Measurements from ENCODE around the gene INPP4B. TPM values are rescaled to one million over a fixed set of nuclear protein-coding genes. Genes with fewer than 3 reads are reported as not detected.

The INPP4B gene
- polyA plus RNA-seq, 1 of the 3 experiments (the other 2 are of a cell fraction) = 0.08 TPM

- WGBS (ENCODE audit: low lambda C conversion rate) = 18% methylated on average over 4 of the region's 4 CpGs
- no peaks in the 10 kb centered on the region for H3K9me3 ChIP-seq
- H3K9ac ChIP-seq = peak overlapping the region; percentile 59; the same call in 1 of the 2 replicates
- H3K4me1 ChIP-seq (ENCODE audit: control insufficient read depth in 1 of 2, insufficient read depth in 2 of 2, low read depth in 1 of 2, low read length in 1 of 2) = peaks cover 7 to 8% of the 10 kb centered on the region in 2 experiments; a peak in 3 of 4 replicates
- DNase-seq = no peak
- H3K36me3 ChIP-seq (replicated peaks in 1 of 2; ENCODE audit: control insufficient read depth in 1 of 2, insufficient read depth in 2 of 2, low read length in 1 of 2) = no peaks in the 10 kb centered on the region
- H3K4me2 ChIP-seq = no peak overlapping the region
- peaks cover 26% of the 10 kb centered on the region for H3F3A ChIP-seq (replicated peaks; ENCODE audit: insufficient read depth)
- no peaks in the 10 kb centered on the region for H4K20me1 ChIP-seq (ENCODE audit: insufficient read depth)
- ChIA-PET POLR2A (no interaction called here), CTCF (no interaction called here)
- no peaks in the 10 kb centered on the region for H3K27me3 ChIP-seq (ENCODE audit: insufficient read depth)
- H2AFZ ChIP-seq (ENCODE audit: low read depth) = no peak overlapping the region; the same call in 1 of the 2 replicates
- H3K4me3 ChIP-seq (ENCODE audit: low read depth in 2 of 2, low read length in 1 of 2) = no peak overlapping the region
- no peaks in the 10 kb centered on the region for H3K79me2 ChIP-seq (ENCODE audit: insufficient read depth)
- no peaks in the 10 kb centered on the region for H3K9me2 ChIP-seq
- H3K27ac ChIP-seq (ENCODE audit: low read depth in 2 of 2, low read length in 1 of 2) = peak overlapping the region; percentile 51 to 97; a peak in 3 of 4 replicates
- TF ChIP-seq FOXJ3 (CRISPR knock-in tag; IDR thresholded peaks at IDR 0.05) (no peak), RCOR1 (IDR thresholded peaks at IDR 0.05; ENCODE audit: low read length) (no peak), JUND (IDR thresholded peaks at IDR 0.05) (peak; percentile 80), GABPA (IDR thresholded peaks at IDR 0.05; ENCODE audit: low read depth) (no peak), EZH2phosphoT487 (IDR thresholded peaks at IDR 0.05; ENCODE audit: borderline replicate concordance, low read depth) (no peak), REST (IDR thresholded peaks at IDR 0.05; ENCODE audit: low read depth, low read length) (no peak), USF1 (IDR thresholded peaks at IDR 0.05; ENCODE audit: borderline replicate concordance, low read depth) (no peak), EP300 (IDR thresholded peaks at IDR 0.05; ENCODE audit: borderline replicate concordance in 1 of 2, low read depth in 1 of 2, low read length in 1 of 2) (peak in 1 of 2 experiments; percentile 90; a peak in 2 of 4 replicates), TEAD4 (IDR thresholded peaks at IDR 0.05; ENCODE audit: borderline replicate concordance, insufficient read depth) (peak; percentile 71; the same call in 1 of the 2 replicates), YY1 (IDR thresholded peaks at IDR 0.05; ENCODE audit: low read depth) (0 out of 2 replicates have a peak, but pooled peaks have one; percentile 11), NRF1 (IDR thresholded peaks at IDR 0.05; ENCODE audit: low read depth, low read length) (no peak), ELF1 (IDR thresholded peaks at IDR 0.05) (no peak), MAX (IDR thresholded peaks at IDR 0.05; ENCODE audit: low read depth) (no peak), CTCF (IDR thresholded peaks at IDR 0.05) (no peak), PBX3 (IDR thresholded peaks at IDR 0.05) (peak; percentile 70), POLR2AphosphoS5 (IDR thresholded peaks at IDR 0.05; ENCODE audit: low read depth, low read length) (no peak), CHD2 (IDR thresholded peaks at IDR 0.05; ENCODE audit: low read length, partially characterized antibody) (no peak), TAF1 (IDR thresholded peaks at IDR 0.05; ENCODE audit: borderline replicate concordance, low read depth, low read length) (no peak), NFIC (IDR thresholded peaks at IDR 0.05; ENCODE audit: borderline replicate concordance) (peak; percentile 89), TCF12 (IDR thresholded peaks at IDR 0.05) (peak; percentile 71), RAD21 (IDR thresholded peaks at IDR 0.05; ENCODE audit: low read length) (no peak), RXRA (IDR thresholded peaks at IDR 0.05; ENCODE audit: borderline replicate concordance, low read depth) (peak; percentile 76; the same call in 1 of the 2 replicates), FOSL2 (IDR thresholded peaks at IDR 0.05; ENCODE audit: borderline replicate concordance, low read depth) (peak; percentile 77; the same call in 1 of the 2 replicates)
- TF ChIP-seq, protein P1, sequence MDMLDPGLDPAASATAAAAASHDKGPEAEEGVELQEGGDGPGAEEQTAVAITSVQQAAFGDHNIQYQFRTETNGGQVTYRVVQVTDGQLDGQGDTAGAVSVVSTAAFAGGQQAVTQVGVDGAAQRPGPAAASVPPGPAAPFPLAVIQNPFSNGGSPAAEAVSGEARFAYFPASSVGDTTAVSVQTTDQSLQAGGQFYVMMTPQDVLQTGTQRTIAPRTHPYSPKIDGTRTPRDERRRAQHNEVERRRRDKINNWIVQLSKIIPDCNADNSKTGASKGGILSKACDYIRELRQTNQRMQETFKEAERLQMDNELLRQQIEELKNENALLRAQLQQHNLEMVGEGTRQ (IDR thresholded peaks at IDR 0.05; ENCODE audit: borderline replicate concordance, low read depth, low read length) = no peak
- TF ChIP-seq, protein P2, sequence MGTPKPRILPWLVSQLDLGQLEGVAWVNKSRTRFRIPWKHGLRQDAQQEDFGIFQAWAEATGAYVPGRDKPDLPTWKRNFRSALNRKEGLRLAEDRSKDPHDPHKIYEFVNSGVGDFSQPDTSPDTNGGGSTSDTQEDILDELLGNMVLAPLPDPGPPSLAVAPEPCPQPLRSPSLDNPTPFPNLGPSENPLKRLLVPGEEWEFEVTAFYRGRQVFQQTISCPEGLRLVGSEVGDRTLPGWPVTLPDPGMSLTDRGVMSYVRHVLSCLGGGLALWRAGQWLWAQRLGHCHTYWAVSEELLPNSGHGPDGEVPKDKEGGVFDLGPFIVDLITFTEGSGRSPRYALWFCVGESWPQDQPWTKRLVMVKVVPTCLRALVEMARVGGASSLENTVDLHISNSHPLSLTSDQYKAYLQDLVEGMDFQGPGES (IDR thresholded peaks at IDR 0.05; ENCODE audit: low read depth, low read length) = no peak
Measured at GRCh38 chr4:142091085-142091513, 755.0 kb downstream of the INPP4B start.
